ENCODE measurements around the gene PLEKHS1.
"Not testable (repeated sequence)": the region's sequence is repeated elsewhere in the genome, so short reads cannot be mapped to it uniquely, and the experiment has no call there.

PLEKHS1 gene

GRCh38 chr10:113801569-113801968 lies 50.1 kb downstream of the PLEKHS1 start:
- no peak for DNase-seq (ENCODE audit: low read depth)

GRCh38 chr10:113802997-113803396 lies 51.5 kb downstream of the PLEKHS1 start:
- no peak for DNase-seq (ENCODE audit: low read depth)

- no peak for DNase-seq (ENCODE audit: low read depth)
Measured at GRCh38 chr10:113806503-113806902, 55.0 kb downstream of the PLEKHS1 start.

- DNase-seq (ENCODE audit: low read depth): no peak
Measured at GRCh38 chr10:113808168-113808567, 56.7 kb downstream of the PLEKHS1 start.

- not testable (repeated sequence) for DNase-seq (ENCODE audit: low read depth)
Measured at GRCh38 chr10:113814700-113815099, 63.2 kb downstream of the PLEKHS1 start.

- DNase-seq (ENCODE audit: low read depth): no peak
Measured at GRCh38 chr10:113819989-113820388, 68.5 kb downstream of the PLEKHS1 start.

GRCh38 chr10:113820507-113820906 lies 69.0 kb downstream of the PLEKHS1 start:
- DNase-seq (ENCODE audit: low read depth): no peak

- not testable (repeated sequence) for DNase-seq (ENCODE audit: low read depth)
Measured at GRCh38 chr10:113821306-113821705, 69.8 kb downstream of the PLEKHS1 start.

GRCh38 chr10:113822174-113822573 lies 70.7 kb downstream of the PLEKHS1 start:
- no peak for DNase-seq (ENCODE audit: low read depth)

GRCh38 chr10:113823389-113823788 lies 71.9 kb downstream of the PLEKHS1 start:
- DNase-seq (ENCODE audit: low read depth): no peak

GRCh38 chr10:113825791-113826190 lies 74.3 kb downstream of the PLEKHS1 start:
- no peak for DNase-seq (ENCODE audit: low read depth)

- not testable (repeated sequence) for DNase-seq (ENCODE audit: low read depth)
Measured at GRCh38 chr10:113828567-113828966, 77.1 kb downstream of the PLEKHS1 start.

Data from amniotic epithelial cell (primary cell).